MCF 10A (cell line): ENCODE measurements around the gene DMRT3. TPM values are rescaled to one million over a fixed set of nuclear protein-coding genes. Genes with fewer than 3 reads are reported as not detected.

ENCODE experiments used
- BruUV-seq: library from RNA; stranded (reverse); fragments of 400-500 nt; replicated peaks from 2 replicates; lab custom pipeline; 2021; lab: Mats Ljungman, UMichigan
- CTCF ChIA-PET: fragments of 300-600 bp; sonication (Branson Sonifier 250); formaldehyde crosslinking; extraction: SDS; loops from one replicate; lab custom pipeline; 2021; ENCODE audit warnings: antibody characterized with exemption, inconsistent platforms; lab: Yijun Ruan, JAX
- POLR2A ChIA-PET: fragments of 300-600, 350-650 bp; sonication (Branson Sonifier 250); formaldehyde crosslinking; extraction: SDS; loops from one replicate; lab custom pipeline; 2020; ENCODE audit warnings: antibody characterized with exemption, inconsistent platforms; lab: Yijun Ruan, JAX
- DNase-seq: peaks from one replicate; pipeline ENCODE4 v3.0.0-alpha.2; 2018; ENCODE audit not compliant: unreplicated experiment
- H3K27ac Mint-ChIP-seq: one replicate; pipeline ENCODE4 v1.8.0; 2022; ENCODE audit warnings: mild to moderate bottlenecking, low read depth, mixed read lengths; ENCODE audit not compliant: unreplicated experiment
- H3K27me3 Mint-ChIP-seq: one replicate; pipeline ENCODE4 v1.8.0; 2022; ENCODE audit warnings: mixed read lengths; ENCODE audit not compliant: insufficient read depth, unreplicated experiment
- H3K36me3 Mint-ChIP-seq: one replicate; pipeline ENCODE4 v1.8.0; 2022; ENCODE audit warnings: mild to moderate bottlenecking, moderate library complexity, mixed read lengths; ENCODE audit not compliant: insufficient read depth, unreplicated experiment
- H3K4me1 Mint-ChIP-seq: one replicate; pipeline ENCODE4 v1.8.0; 2022; ENCODE audit warnings: mixed read lengths; ENCODE audit not compliant: insufficient read depth, unreplicated experiment
- H3K4me3 Mint-ChIP-seq: one replicate; pipeline ENCODE4 v1.8.0; 2022; ENCODE audit warnings: mild to moderate bottlenecking, moderate library complexity, mixed read lengths; ENCODE audit not compliant: unreplicated experiment
- H3K9me3 Mint-ChIP-seq: one replicate; pipeline ENCODE4 v1.8.0; 2022; ENCODE audit warnings: mixed read lengths; ENCODE audit not compliant: unreplicated experiment
- intact Hi-C: fragments of 100-400 bp; cut with micrococcal nuclease; formaldehyde crosslinking; loops from 2 replicates; pipeline ENCODE4 v1.14.1; 2022
- total RNA-seq: library from RNA; stranded (reverse); gene quantifications from 2 replicates; pipeline ENCODE4 v1.2.3, GENCODE V29; 2022
- TF ChIP-seq, protein P1 (sequence below): fragments of 200-600 bp; IDR thresholded peaks from one replicate; pipeline ENCODE4 v1.8.0; 2022; ENCODE audit warnings: antibody characterized with exemption, mild to moderate bottlenecking; ENCODE audit not compliant: unreplicated experiment

The DMRT3 gene
- total RNA-seq, 1 experiment from 2014 or later = not detected

DNA sequence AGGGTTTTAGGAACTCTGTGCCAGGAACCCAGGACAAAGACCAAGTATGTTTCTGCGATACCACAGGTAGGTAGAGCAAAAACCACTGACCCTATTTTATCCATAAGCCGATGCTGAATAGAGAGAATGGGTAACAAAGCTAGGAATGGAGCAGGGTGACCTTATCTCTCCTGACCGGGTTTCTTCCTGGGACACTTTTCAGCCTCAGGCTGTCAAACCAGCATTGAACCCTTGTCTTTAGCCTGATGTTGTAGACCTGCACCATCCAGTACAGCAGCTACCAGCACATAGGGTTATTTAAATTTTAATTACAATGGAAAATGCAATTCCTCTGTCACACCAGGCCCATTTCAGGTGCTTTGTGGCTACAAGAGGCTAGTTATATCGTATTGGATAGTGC, 43.1 kb upstream of the DMRT3 start:
- H3K4me3 Mint-ChIP-seq = no peak overlapping the region
- CTCF ChIA-PET = no interaction called here
- peaks cover 36% of the 10 kb centered on the region for H3K27me3 Mint-ChIP-seq
- no peaks in the 10 kb centered on the region for H3K36me3 Mint-ChIP-seq
- H3K9me3 Mint-ChIP-seq = no peaks in the 10 kb centered on the region
- no peaks in the 10 kb centered on the region for H3K4me1 Mint-ChIP-seq
- intact Hi-C loops = no loop called here
- POLR2A ChIA-PET = interaction anchor here (0.6 to 1.2 kb wide), 2 partner anchors 30 to 1155 kb away, joined by 3 to 5 read pairs; no protein-coding TSS in a partner anchor
- TF ChIP-seq, protein P1, sequence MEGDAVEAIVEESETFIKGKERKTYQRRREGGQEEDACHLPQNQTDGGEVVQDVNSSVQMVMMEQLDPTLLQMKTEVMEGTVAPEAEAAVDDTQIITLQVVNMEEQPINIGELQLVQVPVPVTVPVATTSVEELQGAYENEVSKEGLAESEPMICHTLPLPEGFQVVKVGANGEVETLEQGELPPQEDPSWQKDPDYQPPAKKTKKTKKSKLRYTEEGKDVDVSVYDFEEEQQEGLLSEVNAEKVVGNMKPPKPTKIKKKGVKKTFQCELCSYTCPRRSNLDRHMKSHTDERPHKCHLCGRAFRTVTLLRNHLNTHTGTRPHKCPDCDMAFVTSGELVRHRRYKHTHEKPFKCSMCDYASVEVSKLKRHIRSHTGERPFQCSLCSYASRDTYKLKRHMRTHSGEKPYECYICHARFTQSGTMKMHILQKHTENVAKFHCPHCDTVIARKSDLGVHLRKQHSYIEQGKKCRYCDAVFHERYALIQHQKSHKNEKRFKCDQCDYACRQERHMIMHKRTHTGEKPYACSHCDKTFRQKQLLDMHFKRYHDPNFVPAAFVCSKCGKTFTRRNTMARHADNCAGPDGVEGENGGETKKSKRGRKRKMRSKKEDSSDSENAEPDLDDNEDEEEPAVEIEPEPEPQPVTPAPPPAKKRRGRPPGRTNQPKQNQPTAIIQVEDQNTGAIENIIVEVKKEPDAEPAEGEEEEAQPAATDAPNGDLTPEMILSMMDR = no peak
- no TSS peak for BruUV-seq
- no peak overlapping the region for H3K27ac Mint-ChIP-seq
- DNase-seq = no peak

DNA sequence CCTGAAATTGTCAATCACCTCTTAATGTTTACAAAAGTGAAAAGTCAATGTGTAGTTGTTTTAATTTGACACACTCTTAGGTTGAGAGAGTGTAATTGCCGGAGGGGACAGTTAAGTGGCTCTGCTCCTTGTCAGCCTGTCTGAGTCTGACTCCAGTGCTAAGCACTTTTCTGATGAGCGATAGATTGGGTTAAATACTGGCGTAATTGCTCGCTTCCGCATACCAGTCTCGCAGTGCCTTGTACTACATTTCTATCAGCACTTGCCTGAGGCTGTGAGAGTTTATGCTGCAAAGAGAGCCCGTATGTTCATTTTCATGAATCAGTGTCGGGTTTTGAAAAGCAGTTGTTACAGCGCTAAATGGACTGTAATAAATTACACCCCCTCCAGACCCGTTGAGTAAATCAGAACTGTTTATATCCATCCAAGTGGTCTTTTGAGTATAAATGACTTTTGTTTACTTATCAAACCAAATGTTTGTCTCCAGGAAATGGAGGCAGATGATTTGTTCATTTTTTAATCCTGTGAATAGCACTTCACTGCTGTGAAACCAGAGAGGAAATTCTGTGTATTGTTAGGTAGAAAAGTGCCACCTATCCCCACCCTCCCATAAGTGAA, 41.0 kb upstream of the DMRT3 start:
- no peaks in the 10 kb centered on the region for H3K9me3 Mint-ChIP-seq
- H3K4me1 Mint-ChIP-seq = no peaks in the 10 kb centered on the region
- BruUV-seq = no TSS peak
- H3K4me3 Mint-ChIP-seq = peak overlapping the region; percentile 41
- H3K27ac Mint-ChIP-seq = no peak overlapping the region
- H3K36me3 Mint-ChIP-seq = no peaks in the 10 kb centered on the region
- intact Hi-C loops = no loop called here
- CTCF ChIA-PET = interaction anchor here (0.6 to 1.4 kb wide), 5 partner anchors 8 to 589 kb away, joined by 3 to 4 read pairs (median 3); no protein-coding TSS in a partner anchor
- peak; percentile 57 for DNase-seq
- TF ChIP-seq, protein P1 = no peak
- peaks cover 55% of the 10 kb centered on the region for H3K27me3 Mint-ChIP-seq
- POLR2A ChIA-PET = interaction anchor here (1.3 kb wide), 1 partner anchor 12 kb away, joined by 3 read pairs; no protein-coding TSS in a partner anchor

- Mint-ChIP-seq H3K27me3 (peaks cover 34% of the 10 kb centered on the region), H3K4me1 (no peaks in the 10 kb centered on the region), H3K4me3 (no peak overlapping the region), H3K9me3 (no peaks in the 10 kb centered on the region), H3K27ac (no peak overlapping the region), H3K36me3 (no peaks in the 10 kb centered on the region)
- intact Hi-C loops = no loop called here
- CTCF ChIA-PET = no interaction called here
- DNase-seq = peak; percentile 28
- TF ChIP-seq, protein P1 = no peak
- POLR2A ChIA-PET = no interaction called here
- no TSS peak for BruUV-seq
Observed at GRCh38 chr9:942805-943580, 33.5 kb upstream of the DMRT3 start.

- no peak for DNase-seq
- POLR2A ChIA-PET = interaction anchor here (1.2 kb wide), 1 partner anchor 12 kb away, joined by 3 read pairs; no protein-coding TSS in a partner anchor
- no peaks in the 10 kb centered on the region for H3K9me3 Mint-ChIP-seq
- no peaks in the 10 kb centered on the region for H3K36me3 Mint-ChIP-seq
- H3K27ac Mint-ChIP-seq = no peak overlapping the region
- H3K27me3 Mint-ChIP-seq = peaks cover 12% of the 10 kb centered on the region
- no TSS peak for BruUV-seq
- H3K4me3 Mint-ChIP-seq = no peak overlapping the region
- CTCF ChIA-PET = interaction anchor here (1.2 kb wide), 1 partner anchor 21 kb away, joined by 3 read pairs; no protein-coding TSS in a partner anchor
- H3K4me1 Mint-ChIP-seq = no peaks in the 10 kb centered on the region
- intact Hi-C loops = no loop called here
- TF ChIP-seq, protein P1 = no peak
Observed at GRCh38 chr9:947985-948384, 28.5 kb upstream of the DMRT3 start.
